ENCODE results near the gene APRT.
A peak's percentile ranks its signal among the peaks of the same experiment; 100 is the strongest.
"Not testable (repeated sequence)": the region's sequence is repeated elsewhere in the genome, so short reads cannot be mapped to it uniquely, and the experiment has no call there.

The APRT gene

DNA sequence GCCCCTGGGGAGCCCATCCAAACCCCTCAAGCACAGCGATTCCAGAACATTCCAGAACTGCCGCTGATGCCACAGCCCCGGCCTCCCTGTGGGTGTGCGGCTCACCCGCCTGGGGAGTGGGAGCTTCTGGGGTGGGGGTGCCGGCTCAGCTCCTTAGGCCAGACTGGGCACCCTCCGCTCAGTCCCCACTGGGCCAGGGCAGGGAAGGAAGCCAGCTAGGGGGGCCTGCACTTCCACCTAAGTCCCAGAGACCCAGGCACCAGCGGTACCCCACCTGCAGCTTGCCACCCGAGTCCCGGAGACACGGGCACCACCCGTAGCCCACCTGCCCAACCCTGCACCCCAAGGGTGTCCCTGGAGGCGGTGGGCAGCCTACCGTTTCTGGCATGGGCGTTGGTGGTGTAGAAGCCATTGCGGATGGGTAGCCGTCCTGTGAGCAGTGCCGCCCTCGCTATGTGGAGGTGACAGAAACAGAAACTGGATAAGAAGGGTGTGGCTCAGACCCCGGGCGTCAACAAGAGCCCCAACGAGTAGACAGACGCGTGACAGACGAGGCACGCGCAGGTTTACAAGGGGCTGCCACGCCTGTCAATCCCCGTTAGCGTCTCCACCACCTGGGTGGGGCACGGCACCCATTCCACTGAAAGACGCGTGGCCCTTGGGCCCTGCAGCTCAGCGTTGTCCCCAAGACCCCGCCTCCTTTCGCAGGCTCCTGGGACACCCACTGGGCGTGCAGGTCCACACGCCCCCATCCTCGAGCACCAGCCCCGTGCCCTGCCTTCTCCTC lies 30.0 kb upstream of the APRT start:
- no peak for DNase-seq

DNA sequence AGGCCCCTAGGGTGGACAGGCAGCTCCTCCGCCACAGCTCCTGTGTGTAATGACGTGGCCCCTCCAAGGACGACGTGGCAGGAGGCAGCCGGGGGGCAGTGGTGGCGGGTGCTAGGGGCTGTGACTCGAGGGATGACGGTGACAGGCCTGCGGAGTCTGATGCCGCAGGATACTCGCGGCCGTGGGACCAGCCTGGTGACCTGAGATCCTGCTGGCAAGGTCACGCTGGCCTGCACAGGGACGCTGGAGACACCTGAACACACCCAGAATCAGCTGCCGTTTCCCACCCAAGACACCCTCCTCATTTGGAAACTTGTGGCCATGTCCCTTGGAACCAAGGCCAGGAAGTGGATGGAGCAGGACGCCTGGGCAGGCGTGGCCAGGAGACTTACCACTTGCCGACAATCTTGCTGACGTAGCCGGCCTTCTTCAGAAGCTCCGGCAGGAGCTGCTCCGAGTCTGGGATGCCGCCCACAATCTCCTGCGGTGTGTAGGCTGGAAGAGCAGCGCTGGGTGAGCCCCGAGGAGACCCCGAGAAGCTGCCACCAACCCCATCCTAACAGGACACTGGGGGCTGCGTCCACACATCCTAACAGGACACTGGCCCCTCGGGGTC lies 29.0 kb upstream of the APRT start:
- no peak for DNase-seq

DNA sequence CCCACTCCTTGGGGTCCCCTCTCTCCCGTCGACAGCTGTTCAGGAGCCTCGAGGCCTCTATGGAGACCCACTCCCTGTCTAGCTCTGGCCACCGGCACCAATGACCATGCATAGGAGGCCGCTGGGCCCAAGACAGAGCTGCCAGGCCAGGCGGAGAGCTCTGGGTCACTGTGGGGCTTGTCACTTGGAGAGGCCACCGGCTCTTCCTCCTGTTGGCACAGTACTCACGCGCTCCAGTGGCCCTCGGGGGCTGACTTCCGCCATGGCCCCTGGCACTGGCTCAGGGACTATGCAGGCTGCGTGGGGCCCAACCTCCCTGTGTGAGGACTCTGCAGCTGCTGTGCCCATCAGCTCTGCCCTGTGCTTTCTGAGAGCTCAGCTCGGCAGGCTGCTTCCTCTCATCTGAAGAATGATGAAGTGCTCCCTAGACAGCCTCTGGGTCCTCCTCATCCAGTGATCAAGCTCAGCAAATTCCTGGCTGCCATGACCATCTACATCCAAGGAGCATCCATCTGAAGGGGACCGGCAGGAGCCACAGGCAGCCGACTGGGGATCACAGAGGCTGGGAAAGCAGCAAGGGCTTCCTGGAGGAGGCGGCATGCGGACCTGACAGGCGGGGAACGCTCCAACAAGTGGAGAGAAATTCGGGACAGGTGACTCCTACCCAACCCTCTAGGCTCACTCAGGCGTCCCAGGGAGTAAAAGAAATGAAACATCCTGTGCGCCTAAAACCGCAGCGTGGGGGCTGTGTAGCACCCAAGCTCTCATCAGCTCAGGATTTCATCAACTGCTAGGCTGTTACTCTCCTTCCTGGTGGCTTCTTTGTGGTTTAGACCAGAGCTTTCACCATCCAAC lies 28.2 kb upstream of the APRT start:
- no peak for DNase-seq

DNA sequence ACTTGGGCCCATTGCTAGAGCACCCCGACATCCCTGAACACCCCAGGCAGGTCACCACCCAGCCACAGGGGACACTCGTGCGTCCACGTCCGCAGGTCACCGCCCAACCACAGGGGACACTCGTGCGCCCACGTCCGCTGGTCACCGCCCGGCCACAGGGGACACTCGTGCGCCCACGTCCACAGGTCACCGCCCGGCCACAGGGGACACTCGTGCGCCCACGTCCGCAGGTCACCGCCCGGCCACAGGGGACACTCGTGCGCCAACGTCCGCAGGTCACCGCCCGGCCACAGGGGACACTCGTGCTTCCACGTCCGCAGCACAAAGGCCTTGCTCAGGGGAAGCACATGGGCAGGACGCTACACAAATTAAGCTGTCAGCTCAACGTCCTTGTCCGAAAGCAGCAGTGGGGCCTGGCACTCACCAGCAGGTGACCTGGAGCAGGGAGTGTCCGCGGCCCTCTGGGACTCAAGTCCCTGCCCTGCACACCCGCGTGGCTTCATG lies 27.4 kb upstream of the APRT start:
- DNase-seq, result no peak

DNA sequence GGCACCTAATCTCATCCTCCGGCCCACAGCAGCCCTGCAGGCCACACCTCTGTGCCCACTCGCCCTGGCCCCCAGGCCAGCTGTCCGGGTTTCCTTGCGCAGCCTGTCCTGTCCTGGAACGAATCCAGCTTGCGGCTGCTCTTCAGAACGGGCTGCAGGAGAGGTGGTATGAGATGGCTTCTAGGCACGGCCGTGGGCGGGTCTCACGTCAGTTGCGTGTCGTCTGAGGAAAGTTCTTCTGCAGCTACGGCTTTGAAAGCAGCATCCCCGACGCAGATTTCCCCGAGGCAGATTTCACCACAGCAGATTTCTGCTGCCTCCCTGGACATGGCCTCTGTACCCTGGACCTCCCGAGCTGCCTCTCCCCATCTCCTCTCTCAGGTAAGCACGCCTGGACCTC lies 26.8 kb upstream of the APRT start:
- DNase-seq, result no peak

DNA sequence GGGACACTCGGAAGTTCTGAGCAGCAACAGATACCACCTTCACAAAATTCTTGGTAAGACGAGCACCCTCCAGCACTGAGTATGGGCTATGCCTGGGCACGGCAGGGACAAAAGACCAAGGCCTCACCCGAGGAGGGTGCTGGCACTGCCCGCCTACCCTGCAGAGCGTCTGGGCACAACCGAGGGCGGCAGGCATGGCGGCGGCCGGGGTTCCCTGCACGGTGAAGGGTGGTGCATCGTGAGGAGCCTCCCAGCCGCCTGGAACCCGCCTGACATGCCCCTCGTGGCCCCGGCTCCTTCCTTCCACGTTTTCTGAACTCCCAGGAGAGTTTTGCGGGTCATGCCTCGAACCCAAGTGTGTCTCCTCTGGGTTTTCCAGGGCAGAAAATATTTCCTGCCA lies 26.1 kb upstream of the APRT start:
- DNase-seq, result no peak

DNA sequence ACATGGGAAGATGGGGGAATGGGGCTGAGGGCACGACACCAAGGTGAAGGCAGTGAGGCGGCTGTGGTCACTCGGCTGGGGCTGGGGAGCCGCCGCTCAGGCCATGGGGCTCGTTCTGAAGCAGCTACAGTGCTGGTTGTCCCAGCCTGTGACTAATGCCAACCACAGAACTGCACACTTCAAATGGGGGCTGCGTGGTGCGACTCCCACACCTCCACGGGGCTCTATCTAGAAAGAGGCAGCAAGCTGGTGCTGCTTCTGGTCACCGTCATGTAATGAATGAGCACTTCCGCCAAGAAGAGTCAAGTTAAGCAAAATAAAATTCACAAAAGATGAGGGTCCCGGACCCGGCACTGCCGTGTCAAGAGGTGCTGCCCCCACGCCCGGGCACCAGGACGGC lies 25.1 kb upstream of the APRT start:
- no peak for DNase-seq

DNA sequence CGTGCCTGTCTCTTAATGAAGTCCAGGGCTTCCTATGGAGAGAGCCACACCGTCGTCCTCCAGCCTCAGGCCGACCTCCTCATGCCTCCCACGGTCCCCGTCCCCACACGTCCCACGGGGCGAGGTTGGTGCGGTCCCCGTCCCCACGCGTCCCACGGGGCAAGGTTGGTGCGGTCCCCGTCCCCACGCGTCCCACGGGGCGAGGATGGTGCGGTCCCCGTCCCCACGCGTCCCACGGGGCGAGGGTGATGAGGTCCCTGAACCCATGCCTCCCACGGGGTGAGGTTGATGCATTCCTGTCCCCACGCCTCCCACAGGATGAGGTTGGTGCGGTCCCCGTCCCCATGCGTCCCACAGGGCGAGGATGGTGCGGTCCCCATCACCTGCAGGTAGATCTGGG lies 24.1 kb upstream of the APRT start:
- DNase-seq, result no peak

DNA sequence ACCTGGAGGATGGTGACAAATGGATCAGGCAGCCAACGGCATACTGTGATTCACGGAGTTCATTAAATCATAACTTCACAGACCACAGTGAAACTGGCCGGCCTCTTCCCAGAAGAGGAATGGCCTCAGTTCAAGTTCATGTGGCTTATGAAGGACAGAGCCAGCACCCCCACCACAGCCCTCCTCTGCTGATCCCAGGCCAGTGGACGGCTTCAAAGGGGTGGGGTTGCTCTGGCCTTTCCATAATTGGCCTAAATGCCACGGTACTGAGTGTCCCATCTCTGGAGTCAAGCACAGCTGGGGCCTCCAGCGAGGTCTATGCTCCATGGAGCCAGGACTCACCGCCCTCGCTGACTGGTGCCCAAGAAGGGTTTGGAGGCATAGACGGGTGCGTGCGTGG lies 23.7 kb upstream of the APRT start:
- no peak for DNase-seq

DNA sequence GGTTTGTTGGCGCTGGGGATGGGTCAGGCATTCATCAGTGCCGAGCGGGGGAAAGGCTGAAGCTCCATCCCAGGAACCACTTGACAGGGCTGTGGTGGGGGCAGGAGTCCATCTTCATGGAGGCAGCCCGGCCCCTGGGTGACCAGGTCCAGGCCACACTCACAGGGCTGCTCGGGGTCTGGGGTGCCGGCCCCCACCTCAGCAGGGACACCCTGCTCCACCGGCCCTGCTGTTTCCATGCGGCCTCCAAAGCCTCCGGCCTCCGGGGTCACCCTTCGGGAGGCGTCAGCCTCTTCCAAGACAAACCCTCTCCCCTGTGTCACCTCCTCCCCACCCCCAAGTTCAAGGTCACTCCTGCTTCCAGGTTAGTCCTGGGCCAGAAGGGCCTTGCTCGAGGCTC lies 22.9 kb upstream of the APRT start:
- DNase-seq, result no peak

DNA sequence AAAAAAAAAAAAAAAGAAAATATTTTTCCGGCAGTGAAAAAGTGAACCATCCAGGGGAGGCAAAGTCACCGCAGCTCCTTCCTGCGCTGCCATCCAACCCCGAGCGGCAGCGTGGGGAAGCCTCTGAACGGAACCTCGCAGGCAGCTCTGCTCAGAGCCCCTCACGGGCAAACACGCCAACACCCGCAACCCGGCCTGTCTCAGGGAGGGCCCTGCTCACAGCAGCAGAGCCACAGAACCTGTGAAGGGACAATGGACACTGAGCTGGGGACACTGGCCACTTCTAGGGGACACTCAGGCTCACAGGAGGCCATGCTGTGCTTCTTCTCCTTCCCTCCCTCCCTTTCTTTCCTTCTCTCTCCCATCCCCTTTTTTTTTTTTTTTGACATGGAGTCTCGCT lies 21.4 kb upstream of the APRT start:
- no peak for DNase-seq

DNA sequence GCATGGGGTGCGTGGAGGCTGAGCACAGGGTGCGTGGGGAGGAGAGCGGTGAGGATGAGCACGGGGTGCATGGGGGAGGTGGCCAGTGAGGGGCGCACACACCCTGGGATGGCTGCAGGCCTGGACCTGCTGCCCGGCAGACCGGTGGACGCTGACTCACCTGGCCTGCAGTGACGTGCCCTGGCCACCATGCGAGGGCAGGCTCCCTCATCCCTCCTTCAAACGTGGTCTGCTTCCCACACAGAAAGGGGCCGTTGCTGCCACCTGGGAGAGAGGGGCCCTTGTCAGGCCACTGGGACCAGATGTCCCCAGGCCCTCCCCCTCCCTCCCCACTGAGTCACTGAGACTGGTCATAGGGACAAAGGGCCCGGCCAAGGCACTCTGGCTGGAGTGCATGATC lies 20.1 kb upstream of the APRT start:
- DNase-seq, result peak; percentile 68

DNA sequence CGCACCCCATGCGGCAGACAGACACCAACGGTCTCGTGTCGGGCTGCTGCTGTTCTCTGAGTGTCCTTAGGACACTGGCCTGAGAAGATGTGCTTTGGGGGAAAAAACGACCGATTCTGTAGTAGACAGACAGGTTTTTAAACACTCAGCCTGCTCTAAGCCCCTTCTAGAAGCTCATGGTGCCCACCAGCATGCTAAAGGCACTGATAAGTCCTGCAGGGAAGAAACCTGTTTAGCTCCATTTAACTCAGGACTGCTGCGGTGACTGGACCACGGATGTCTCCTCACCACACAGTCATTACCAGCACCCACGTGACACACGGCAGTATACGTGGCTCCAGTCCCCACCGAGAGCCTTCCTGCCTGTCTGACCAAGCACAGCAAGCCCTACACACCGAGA lies 19.1 kb upstream of the APRT start:
- no peak for DNase-seq

DNA sequence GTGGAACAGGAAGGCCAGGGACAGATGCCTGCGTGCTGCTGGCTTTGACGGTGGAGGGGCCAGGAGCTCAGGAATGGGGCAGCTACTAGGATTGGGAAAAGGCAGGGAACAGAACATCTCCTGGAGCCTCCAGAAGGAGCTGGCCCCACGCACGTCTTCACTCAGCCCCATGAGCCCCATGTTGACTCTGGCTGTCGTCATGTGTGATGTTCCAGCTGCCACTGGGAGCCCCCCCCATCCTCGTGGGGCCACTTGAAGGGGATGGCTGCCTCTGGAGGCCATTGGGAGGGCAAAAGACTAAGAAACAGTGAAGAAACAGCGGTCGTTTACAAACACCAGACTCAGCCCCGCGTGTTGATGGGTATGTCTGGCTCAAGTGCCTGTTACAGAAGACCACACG lies 18.5 kb upstream of the APRT start:
- DNase-seq, result no peak

DNA sequence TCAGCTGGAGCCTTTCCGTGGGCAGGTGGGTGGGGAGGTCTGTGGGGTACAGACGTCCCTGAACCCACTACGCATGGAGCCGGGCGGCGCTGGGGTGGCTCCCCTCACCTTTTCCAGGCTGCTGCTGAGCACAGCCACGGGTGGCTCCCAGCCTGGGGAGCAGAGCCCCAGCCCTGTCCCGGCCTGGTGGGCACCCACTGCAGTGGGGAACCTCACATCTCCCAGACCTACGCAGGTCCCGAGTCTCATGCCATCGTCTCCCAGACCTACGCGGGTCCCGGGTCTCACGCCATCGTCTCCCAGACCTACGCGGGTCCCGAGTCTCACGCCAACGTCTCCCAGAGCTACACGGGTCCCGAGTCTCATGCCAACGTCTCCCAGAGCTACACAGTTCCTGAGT lies 17.0 kb upstream of the APRT start:
- DNase-seq, result no peak

DNA sequence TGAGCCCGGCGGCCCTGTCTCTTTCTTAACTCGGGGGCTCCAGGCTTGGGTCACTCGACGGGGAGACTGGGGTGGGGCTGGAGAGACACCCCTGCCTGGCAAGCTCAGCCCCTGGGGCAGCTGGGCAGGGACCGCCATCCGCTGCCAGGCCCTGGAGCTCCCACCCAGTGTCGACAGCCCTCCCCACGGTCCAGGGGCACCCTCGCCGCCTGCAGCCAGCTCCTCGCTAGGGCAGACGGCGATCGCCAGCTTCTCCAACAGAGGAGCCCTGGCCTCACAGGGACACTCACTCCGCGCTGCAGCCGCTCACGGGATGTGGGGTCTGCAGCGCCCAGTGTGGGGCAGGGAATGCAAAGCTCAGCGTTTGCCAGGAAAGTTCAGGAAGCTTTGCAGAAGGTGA lies 16.0 kb upstream of the APRT start:
- DNase-seq, result no peak

DNA sequence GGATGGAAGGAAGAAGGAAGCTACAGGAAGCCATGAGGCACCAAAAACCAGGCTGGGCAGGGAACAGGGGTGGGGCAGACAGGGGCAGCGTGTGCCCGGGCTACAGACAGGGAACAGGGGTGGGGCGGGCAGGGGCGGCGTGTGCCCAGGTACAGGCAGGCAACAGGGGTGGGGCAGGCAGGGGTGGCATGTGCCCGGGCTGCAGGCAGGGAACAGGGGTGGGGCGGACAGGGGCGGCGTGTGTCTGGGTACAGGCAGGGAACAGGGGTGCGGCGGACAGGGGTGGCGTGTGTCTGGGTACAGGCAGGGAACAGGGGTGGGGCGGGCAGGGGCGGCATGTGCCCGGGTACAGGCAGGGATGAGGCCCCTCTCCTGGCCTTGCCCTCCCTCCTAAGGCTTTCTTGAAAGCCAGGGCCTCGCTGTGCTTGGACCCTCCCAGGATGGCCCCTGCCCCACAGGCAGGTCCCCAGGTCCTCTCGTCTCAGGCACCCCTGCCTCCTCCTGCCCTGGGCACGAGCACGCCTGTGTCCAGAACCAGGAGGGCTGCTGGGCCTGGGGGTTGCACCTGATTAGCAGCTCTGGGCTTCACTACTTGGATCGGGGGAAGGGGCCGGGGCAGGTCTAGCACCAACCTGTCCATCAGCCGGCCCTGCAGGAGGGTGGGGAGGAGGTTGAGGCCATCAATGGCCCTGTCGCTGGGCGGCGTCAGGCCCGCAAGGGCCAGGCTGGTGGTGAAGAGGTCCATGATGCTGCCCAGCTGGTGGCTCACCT lies 14.5 kb upstream of the APRT start:
- no peak for DNase-seq

DNA sequence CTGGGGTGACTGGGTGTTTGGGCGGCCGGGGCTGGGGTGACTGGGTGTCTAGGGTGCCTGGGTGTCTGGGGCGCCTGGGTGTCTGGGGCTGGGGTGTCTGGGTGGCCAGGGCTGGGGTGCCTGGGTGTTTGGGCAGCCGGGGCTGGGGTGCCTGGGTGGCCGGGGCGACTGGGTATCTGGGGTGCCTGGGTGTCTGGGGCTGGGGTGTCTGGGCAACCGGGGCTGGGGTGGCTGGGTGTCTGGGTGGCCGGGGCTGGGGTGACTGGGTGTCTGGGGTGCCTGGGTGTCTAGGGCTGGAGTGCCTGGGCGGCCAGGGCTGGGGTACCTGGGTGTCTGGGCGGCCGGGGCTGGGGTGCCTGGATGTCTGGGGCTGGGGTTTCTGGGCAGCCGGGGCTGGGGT lies 13.4 kb upstream of the APRT start:
- no peak for DNase-seq

DNA sequence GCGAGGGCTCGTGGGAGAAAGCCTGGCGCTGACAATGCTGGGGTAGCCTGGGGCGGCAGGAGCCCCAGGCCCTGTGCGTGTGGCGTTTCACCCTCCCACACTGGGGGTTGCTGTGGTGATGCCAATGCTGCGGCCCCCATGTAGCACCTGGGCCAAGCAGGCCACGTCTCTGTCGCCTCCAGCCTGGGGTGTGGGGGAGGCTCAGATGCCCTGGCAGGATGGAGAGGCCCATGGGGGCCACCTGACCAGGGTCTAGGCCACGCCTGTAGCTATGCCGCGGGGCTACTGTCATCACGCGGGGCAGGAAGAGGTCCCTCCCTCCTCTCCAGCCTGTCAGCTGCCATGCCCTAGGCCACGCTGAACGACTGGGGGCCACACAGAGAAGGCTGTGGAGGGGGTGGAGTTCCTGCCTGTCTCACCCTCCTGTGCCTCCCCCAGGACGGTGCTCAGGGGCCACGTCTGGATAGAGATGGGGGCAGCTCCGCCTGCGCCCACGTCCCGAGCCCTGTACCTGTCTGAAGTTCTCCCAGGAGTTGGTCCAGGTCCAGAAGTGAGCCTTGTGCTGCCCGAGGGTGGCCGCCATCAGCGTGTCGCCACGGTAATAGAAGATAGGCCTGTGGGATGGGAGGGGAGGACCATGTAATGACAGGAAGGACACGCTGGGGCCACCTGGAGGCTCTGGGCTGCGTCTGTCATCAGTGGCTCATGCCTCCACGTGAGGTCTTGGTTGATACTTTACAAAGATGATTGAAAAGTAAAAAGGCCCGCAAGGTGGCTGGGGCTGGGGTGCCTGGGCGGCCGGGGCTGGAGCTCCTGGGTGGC lies 12.7 kb upstream of the APRT start:
- DNase-seq, result no peak

DNA sequence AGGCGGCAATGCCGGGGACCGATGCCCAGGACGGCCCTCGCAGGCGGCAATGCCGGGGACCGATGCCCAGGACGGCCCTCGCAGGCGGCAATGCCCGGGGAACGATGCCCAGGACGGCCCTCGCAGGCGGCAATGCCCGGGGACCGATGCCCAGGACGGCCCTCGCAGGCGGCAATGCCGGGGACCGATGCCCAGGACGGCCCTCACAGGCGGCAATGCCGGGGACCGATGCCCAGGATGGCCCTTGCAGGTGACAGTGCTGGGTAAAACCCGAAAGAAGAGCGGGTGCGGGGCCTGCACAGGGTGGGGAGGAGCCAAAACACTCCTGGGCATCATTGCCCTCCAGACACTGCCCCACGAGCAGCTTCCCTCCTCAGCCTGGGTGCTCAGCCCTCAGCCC lies 11.9 kb upstream of the APRT start:
- not testable (repeated sequence) for DNase-seq

DNA sequence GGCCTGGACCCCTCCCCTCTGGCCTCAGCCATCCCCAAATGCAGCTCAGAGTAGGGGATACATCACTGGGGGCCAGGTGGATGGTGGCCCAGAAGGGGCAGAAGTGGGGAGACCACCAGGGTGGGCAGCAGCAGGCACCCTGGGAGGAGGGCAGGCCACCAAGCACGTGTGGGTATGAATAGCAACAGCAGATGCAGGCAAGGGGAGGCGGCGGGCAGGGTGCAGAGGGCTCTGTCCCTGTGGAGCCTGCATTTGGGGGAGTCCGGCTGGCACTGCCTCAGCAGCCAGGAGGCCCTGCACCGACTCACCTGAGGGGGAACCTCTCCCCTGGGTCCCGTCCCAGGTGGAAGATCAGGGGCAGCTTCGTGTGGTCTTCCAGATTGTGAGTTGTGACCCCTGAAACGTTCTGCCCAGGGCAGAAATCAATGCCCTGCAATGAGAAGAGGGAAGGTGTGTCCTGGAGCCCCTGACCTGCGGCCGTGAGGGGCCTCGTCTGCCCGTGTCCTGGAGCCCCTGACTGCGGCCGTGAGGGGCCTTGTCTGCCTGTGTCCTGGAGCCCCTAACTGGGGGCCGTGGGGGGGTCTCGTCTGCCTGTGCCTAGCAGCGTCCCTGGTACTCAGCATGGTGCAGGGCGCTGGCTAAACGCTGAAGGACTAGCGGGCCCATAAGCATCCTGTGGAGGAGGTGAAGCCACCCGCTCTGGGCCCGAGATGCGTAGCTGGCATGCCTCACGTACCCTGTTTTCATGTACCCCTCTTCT lies 10.7 kb upstream of the APRT start:
- DNase-seq, result no peak

Measured in 8988T (cell line).